ENCODE results near the gene HTR4. TPM values are rescaled to one million over a fixed set of nuclear protein-coding genes. Genes with fewer than 3 reads are reported as not detected.
A peak's percentile ranks its signal among the peaks of the same experiment; 100 is the strongest.

The HTR4 gene
- total RNA-seq, 1 experiment from 2014 or later: not detected

GRCh38 chr5:148586796-148587195, 67.5 kb downstream of the HTR4 start:
- ChIA-PET POLR2A (no interaction called here), RAD21 (ENCODE audit: low non-redundant PET in 1 of 2, low total read pairs in 2 of 2, uncharacterized antibody in 2 of 2, unreplicated experiment in 2 of 2) (no interaction called here), CTCF (no interaction called here)
- no peaks in the 10 kb centered on the region for H3K79me2 ChIP-seq (ENCODE audit: insufficient read depth, low read length)
- DNase-seq (ENCODE audit: low read depth, low spot score) (no peak), ATAC-seq (no peak)
- no peaks in the 10 kb centered on the region for H3K27me3 ChIP-seq (ENCODE audit: insufficient read depth, low read length)
- H3K9me3 ChIP-seq (ENCODE audit: control insufficient read depth in 1 of 2, insufficient read depth in 1 of 2, low read depth in 1 of 2, low read length in 2 of 2): no peaks in the 10 kb centered on the region
- H3K4me3 ChIP-seq (replicated peaks in 1 of 2; ENCODE audit: low read depth in 1 of 2, low read length in 2 of 2): no peak overlapping the region
- TF ChIP-seq EZH2phosphoT487 (IDR thresholded peaks at IDR 0.05; ENCODE audit: borderline replicate concordance) (no peak), JUND (IDR thresholded peaks at IDR 0.05) (no peak), ATF3 (IDR thresholded peaks at IDR 0.05) (no peak), ZFX (IDR thresholded peaks at IDR 0.05) (no peak), RAD21 (IDR thresholded peaks at IDR 0.05; ENCODE audit: low read depth) (no peak), FOSL1 (IDR thresholded peaks at IDR 0.05; ENCODE audit: low read depth) (no peak), EZH2 (IDR thresholded peaks at IDR 0.05) (no peak)
- no peaks in the 10 kb centered on the region for H3K36me3 ChIP-seq (ENCODE audit: control insufficient read depth in 1 of 2, insufficient read depth in 2 of 2, low read length in 2 of 2)
- no TSS peak for BruUV-seq (replicated peaks)
- no peak overlapping the region for H2AFZ ChIP-seq (ENCODE audit: low read depth, low read length, poor library complexity, severe bottlenecking)
- no peaks in the 10 kb centered on the region for H3K9me2 ChIP-seq (ENCODE audit: insufficient read depth)
- H3K27ac ChIP-seq (ENCODE audit: low read depth, low read length): no peak overlapping the region
- no peak overlapping the region for H3K9ac ChIP-seq (ENCODE audit: low read length)
- intact Hi-C loops (cut with micrococcal nuclease): no loop called here
- no peaks in the 10 kb centered on the region for H4K20me1 ChIP-seq (ENCODE audit: insufficient read depth)
- no peaks in the 10 kb centered on the region for H3K4me1 ChIP-seq (ENCODE audit: control insufficient read depth in 1 of 2, insufficient read depth in 2 of 2, low read length in 2 of 2)
- no peak overlapping the region for H3K4me2 ChIP-seq (ENCODE audit: low read length)

GRCh38 chr5:148585988-148586387, 68.3 kb downstream of the HTR4 start:
- no peak overlapping the region for H3K4me2 ChIP-seq (ENCODE audit: low read length)
- POLR2A ChIA-PET: no interaction called here
- no peaks in the 10 kb centered on the region for H3K79me2 ChIP-seq (ENCODE audit: insufficient read depth, low read length)
- no peak overlapping the region for H3K4me3 ChIP-seq (replicated peaks in 1 of 2; ENCODE audit: low read depth in 1 of 2, low read length in 2 of 2)
- no peak for DNase-seq (ENCODE audit: low read depth, low spot score)
- no peak for TF ChIP-seq TCF7L2 (IDR thresholded peaks at IDR 0.05; ENCODE audit: borderline replicate concordance, extremely low read depth, insufficient read depth, insufficient read length)
- no peak for TF ChIP-seq SRF (IDR thresholded peaks at IDR 0.05; ENCODE audit: low read depth)
- TF ChIP-seq EZH2phosphoT487 (IDR thresholded peaks at IDR 0.05; ENCODE audit: borderline replicate concordance): no peak
- TF ChIP-seq CTCF (IDR thresholded peaks at IDR 0.05 in 2 of 3, conservative IDR thresholded peaks at IDR 0.05 in 1 of 3; ENCODE audit: borderline replicate concordance in 1 of 3, insufficient read depth in 1 of 3, low read depth in 2 of 3, low read length in 2 of 3): 0 out of 6 replicates have a peak, but pooled peaks of 1 of the 3 experiments have one; percentile 7
- peak; percentile 10; the same call in 1 of the 2 replicates for TF ChIP-seq RAD21 (IDR thresholded peaks at IDR 0.05; ENCODE audit: low read depth)
- TF ChIP-seq POLR2A (IDR thresholded peaks at IDR 0.05; ENCODE audit: borderline replicate concordance, extremely low read depth, insufficient read depth, insufficient read length): no peak
- TF ChIP-seq MAX (IDR thresholded peaks at IDR 0.05): no peak
- TF ChIP-seq ZBTB33 (IDR thresholded peaks at IDR 0.05; ENCODE audit: extremely low read depth, insufficient replicate concordance, low read length): no peak
- TF ChIP-seq SIN3A (IDR thresholded peaks at IDR 0.05; ENCODE audit: low read depth): no peak
- TF ChIP-seq POLR2AphosphoS5 (IDR thresholded peaks at IDR 0.05; ENCODE audit: low read depth, low read length): no peak
- RAD21 ChIA-PET (ENCODE audit: low non-redundant PET in 1 of 2, low total read pairs in 2 of 2, uncharacterized antibody in 2 of 2, unreplicated experiment in 2 of 2): no interaction called here
- ATAC-seq: peak; percentile 47; the same call in 1 of the 2 replicates
- no peaks in the 10 kb centered on the region for H3K9me2 ChIP-seq (ENCODE audit: insufficient read depth)
- CTCF ChIA-PET: interaction anchor here (0.6 kb wide), 1 partner anchor 103 kb away, joined by 3 read pairs; no protein-coding TSS in a partner anchor
- H2AFZ ChIP-seq (ENCODE audit: low read depth, low read length, poor library complexity, severe bottlenecking): no peak overlapping the region
- no peaks in the 10 kb centered on the region for H3K9me3 ChIP-seq (ENCODE audit: control insufficient read depth in 1 of 2, insufficient read depth in 1 of 2, low read depth in 1 of 2, low read length in 2 of 2)
- no TSS peak for BruUV-seq (replicated peaks)
- H3K4me1 ChIP-seq (ENCODE audit: control insufficient read depth in 1 of 2, insufficient read depth in 2 of 2, low read length in 2 of 2): no peaks in the 10 kb centered on the region
- H3K36me3 ChIP-seq (ENCODE audit: control insufficient read depth in 1 of 2, insufficient read depth in 2 of 2, low read length in 2 of 2): no peaks in the 10 kb centered on the region
- H3K9ac ChIP-seq (ENCODE audit: low read length): no peak overlapping the region
- H3K27ac ChIP-seq (ENCODE audit: low read depth, low read length): no peak overlapping the region
- no peaks in the 10 kb centered on the region for H4K20me1 ChIP-seq (ENCODE audit: insufficient read depth)
- intact Hi-C loops (cut with micrococcal nuclease): no loop called here
- H3K27me3 ChIP-seq (ENCODE audit: insufficient read depth, low read length): no peaks in the 10 kb centered on the region
